Liver (tissue), 3 donors: Measurements from ENCODE around the gene ADGRV1.

Source experiments
- EGR1 ChIP-seq, 2 donors: IDR thresholded peaks; 2 replicates each; pipeline ENCODE4 v1.6.1; 2016 to 2018; ENCODE audit warnings: antibody characterized with exemption in 2 of 2, low read depth in 2 of 2
- GABPA ChIP-seq, 2 donors: IDR thresholded peaks in 1 of 2; conservative IDR thresholded peaks in 1 of 2; 2 replicates each; pipeline ENCODE4 v1.6.1; 2016; ENCODE audit warnings: antibody characterized with exemption in 2 of 2, mild to moderate bottlenecking in 1 of 2, moderate library complexity in 1 of 2
- JUND ChIP-seq, 2 donors: IDR thresholded peaks; 2 replicates each; pipeline ENCODE4 v1.6.1; 2016; ENCODE audit warnings: antibody characterized with exemption in 2 of 2
- RAD21 ChIP-seq, 2 donors: IDR thresholded peaks; 2 replicates each; pipeline ENCODE4 v1.6.1; 2016; ENCODE audit warnings: antibody characterized with exemption in 2 of 2, mild to moderate bottlenecking in 2 of 2
- REST ChIP-seq: IDR thresholded peaks from 2 replicates; pipeline ENCODE4 v1.6.1; 2016; ENCODE audit warnings: antibody characterized with exemption, mild to moderate bottlenecking
- RXRA ChIP-seq, 2 donors: IDR thresholded peaks; 2 replicates each; pipeline ENCODE4 v1.6.1; 2017 to 2018; ENCODE audit warnings: antibody characterized with exemption in 2 of 2, mild to moderate bottlenecking in 1 of 2
- SP1 ChIP-seq: IDR thresholded peaks from 2 replicates; pipeline ENCODE4 v1.6.1; 2018; ENCODE audit warnings: antibody characterized with exemption, mild to moderate bottlenecking
- YY1 ChIP-seq: IDR thresholded peaks from 2 replicates; pipeline ENCODE4 v1.6.1; 2016; ENCODE audit warnings: antibody characterized with exemption, mild to moderate bottlenecking
- ZBTB33 ChIP-seq: IDR thresholded peaks from 2 replicates; pipeline ENCODE4 v1.6.1; 2016; ENCODE audit warnings: antibody characterized with exemption
- TF ChIP-seq, protein P1 (sequence below): fragments of 150-350 bp; IDR thresholded peaks from 2 replicates; pipeline ENCODE4 v1.5.1; 2017; ENCODE audit warnings: improper control_type of control experiment, low read depth, low read length; ENCODE audit not compliant: missing input control
- donor health status: healthy.
- donor health status: healthy.

DNA sequence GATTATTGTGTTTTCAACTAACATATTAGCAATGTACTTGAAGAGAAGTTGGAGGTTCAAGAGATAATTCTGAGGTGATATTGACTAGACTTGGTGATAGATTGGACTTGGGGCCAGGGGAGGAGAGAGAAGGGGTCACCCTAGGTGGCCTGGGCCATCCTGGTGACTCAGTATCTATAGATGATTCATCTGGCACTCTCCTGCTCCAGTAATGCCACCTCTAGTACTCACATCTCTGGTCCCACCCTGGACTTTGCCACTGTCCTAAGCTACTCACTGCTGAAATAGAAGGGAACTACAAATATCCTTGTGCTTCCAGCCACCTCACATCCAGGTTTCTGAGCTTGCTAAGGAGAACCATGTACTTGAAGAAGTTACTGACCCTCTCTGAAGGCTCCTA, 574.6 kb downstream of the ADGRV1 start:
- TF ChIP-seq, protein P1, sequence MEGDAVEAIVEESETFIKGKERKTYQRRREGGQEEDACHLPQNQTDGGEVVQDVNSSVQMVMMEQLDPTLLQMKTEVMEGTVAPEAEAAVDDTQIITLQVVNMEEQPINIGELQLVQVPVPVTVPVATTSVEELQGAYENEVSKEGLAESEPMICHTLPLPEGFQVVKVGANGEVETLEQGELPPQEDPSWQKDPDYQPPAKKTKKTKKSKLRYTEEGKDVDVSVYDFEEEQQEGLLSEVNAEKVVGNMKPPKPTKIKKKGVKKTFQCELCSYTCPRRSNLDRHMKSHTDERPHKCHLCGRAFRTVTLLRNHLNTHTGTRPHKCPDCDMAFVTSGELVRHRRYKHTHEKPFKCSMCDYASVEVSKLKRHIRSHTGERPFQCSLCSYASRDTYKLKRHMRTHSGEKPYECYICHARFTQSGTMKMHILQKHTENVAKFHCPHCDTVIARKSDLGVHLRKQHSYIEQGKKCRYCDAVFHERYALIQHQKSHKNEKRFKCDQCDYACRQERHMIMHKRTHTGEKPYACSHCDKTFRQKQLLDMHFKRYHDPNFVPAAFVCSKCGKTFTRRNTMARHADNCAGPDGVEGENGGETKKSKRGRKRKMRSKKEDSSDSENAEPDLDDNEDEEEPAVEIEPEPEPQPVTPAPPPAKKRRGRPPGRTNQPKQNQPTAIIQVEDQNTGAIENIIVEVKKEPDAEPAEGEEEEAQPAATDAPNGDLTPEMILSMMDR = no peak
- TF ChIP-seq ZBTB33 (no peak), EGR1 (IDR thresholded peaks at IDR 0.05; ENCODE audit: low read depth in 2 of 2) (no peak), RAD21 (IDR thresholded peaks at IDR 0.05) (no peak), RXRA (IDR thresholded peaks at IDR 0.05) (no peak), YY1 (no peak), JUND (IDR thresholded peaks at IDR 0.05) (no peak), GABPA (IDR thresholded peaks at IDR 0.05 in 1 of 2, conservative IDR thresholded peaks at IDR 0.05 in 1 of 2) (no peak), SP1 (no peak), REST (no peak)
